Measurements from ENCODE around the gene SCAMP4.
"Not testable (repeated sequence)": the region's sequence is repeated elsewhere in the genome, so short reads cannot be mapped to it uniquely, and the experiment has no call there.

The SCAMP4 gene

DNA sequence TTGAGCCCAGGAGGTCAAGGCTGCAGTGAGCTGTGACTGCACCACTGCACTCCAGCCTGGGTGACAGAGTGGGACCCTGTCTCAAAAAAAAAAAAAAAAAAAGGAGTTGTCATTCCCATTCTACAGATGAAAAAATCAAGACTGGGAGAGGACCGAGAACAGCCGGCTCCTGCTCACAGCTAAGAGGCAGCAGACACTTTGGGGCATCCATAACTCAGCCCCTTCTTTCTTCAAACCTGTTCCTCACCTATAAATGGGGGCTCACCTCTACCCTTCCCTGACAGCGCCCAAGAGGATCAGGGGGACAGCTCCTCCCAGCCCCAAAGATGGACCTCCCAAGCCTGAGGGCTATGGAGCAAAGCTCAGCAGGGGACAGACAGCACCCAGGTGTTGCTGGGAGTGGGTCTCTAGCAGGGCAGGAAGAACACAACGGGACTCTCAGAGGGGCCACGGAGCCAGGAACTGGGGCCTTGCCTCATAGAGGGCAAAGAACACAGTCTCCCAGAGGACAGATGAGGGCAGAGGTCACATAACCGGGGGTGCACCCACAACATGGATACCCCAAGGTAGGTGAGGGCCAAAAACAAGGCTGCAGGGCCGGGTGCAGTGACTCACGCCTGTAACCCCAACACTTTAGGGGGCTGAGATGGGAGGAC lies 38.4 kb upstream of the SCAMP4 start:
- DNase-seq (ENCODE audit: low spot score) = no peak

DNA sequence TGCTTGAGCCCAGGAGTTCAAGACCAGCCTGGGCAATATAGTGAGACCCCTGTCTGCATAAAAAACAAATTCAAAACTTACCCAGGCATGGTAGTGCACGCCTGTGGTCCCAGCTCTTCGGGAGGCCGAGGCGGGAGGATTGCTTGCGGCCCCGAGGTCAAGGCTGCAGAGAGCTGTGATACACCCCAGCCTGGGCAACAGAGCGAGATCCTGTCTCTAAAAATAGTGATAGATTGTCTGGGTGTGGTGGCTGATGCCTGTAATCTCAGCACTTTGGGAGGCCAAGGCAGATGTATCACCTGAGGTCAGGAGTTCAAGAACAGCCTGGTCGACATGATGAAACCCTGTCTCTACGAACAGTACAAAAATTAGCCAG lies 37.9 kb upstream of the SCAMP4 start:
- no peak for DNase-seq (ENCODE audit: low spot score)

DNA sequence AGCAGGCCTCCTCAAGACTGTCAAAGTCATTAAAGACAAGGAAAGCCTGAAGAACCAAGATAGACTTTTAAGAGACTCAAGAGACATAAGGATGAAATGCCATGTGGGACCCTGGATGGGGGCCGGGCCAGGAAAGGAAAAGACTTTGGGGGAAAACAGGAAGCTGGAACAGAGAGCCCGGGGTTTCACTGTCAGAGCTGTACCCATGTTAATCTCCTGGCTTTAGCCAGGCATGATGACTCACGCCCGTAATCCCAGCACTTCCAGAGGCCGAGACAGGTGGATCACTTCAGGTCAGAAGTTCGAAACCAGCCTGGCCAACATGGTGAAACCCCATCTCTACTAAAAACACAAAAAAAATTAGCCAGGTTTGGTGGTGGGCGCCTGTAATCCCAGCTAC lies 36.2 kb upstream of the SCAMP4 start:
- DNase-seq (ENCODE audit: low spot score) = no peak

DNA sequence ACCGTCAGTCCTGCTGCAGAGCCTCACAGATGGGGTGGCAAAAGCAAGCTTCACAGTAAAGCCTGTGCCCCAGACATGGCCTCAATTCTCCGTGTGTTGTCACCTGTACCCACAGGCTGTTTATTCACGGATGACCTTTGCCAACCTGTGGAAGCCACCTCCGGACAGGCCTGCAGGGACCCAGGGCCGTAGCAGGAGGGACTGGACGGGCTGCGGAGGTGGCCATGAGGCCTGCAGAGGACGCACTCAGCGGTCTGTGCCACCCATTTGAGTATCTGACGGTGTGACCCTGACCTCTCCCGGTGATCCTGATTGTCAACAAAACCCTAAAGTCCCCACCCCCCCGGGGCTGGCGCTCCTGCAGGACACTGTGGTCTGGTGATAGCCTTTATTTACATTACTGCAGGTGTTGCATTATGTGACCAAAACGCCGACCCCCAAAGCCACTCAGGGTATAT lies 34.0 kb upstream of the SCAMP4 start:
- DNase-seq (ENCODE audit: low spot score) = no peak

DNA sequence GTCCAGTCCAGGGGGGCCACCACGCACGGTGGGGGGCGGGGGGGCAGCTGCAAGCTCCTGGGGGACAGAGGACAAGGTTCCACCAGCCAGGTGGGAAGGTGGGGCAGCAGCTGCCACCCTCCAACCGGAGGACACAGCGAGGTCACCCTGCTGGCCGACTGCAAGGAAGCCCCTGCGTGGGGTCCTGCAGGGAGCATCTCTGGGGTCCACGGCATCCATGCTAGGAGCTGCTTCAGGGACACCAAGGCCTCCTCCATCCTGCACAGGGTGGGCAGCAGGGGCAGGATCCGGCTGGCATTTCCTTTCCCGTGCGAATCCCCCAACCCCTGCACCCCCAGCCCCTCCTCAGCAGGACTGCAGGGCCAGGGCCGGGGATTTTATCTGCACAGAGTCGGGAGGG lies 33.6 kb upstream of the SCAMP4 start:
- DNase-seq (ENCODE audit: low spot score) = no peak

DNA sequence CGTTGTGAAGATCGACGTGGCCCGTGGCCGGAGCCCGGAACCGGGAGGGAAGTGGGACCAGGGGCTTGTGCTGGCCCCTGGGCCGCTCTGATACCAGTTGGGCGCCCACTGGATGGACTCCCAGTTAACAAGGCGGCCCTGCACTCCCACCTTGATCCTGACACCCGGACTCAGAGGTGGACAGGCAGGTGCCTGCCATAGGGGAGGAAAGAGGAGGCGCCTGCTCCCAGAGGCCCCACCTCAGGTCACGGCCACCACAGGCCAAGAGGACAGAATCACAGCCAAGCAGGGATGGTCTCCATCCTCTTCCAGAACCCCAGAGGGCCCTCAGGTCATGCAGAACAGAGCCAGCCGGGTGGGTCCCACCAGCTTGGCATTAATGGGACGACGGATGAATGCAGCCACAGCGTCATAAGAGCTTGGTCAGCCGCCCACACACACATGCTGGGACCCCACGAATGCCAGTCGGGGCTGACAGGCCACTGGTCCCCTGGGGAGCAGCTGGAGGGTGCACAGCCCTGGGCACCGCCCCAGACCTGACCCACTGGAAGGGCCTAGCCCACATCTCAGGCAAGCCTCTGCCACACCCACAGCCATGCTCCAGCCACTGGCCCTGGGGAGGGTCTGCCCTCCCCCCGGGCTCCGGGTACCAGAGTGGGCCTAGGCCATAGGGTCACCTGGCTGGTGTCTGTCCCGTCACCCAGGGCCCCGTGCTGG lies 32.2 kb upstream of the SCAMP4 start:
- DNase-seq (ENCODE audit: low spot score) = no peak

DNA sequence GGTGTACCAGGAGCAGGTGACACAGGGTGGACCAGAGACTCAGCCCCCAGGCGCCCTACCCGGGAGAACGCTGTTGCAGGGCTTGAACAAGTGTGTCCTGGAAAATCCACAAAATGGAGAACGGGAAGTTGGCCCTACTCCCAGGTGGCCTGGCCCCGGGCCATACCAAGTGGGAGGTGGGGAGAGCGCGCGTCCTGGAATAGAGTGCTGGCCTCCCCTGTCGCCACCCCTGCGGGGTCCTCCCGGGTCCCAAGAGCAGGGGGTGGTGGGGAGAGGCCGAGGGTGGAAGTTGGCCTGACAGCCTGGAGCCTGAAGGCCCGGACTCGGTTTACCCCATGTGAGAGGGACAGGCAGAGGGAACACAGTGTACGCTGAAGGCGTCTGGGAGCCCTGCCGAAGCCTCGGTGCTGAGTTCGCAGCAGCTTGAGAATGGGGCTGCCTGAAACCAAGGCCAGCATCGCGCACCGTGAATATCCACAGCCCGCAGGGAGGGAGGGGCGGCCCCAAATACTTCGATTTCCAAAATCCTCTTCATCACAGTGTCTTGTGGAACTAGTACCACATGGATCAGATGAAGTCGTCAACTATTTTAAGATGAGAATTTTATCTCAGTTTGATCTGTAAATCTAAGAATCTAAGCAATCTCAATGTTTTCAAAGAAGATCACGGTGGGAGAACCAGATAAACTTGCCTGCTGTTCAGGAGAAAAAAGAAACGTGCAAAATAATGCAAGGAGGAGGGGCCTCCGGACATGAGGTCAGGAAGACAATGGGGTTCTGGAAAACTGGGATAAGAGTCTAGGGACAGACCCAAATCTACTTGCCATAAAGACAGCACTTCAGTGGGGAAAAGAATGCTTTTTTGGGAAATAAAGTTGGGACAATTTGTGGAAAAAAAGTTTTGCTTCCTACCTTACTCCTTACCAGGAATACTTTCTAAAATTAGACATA lies 31.4 kb upstream of the SCAMP4 start:
- no peak for DNase-seq (ENCODE audit: low spot score)

DNA sequence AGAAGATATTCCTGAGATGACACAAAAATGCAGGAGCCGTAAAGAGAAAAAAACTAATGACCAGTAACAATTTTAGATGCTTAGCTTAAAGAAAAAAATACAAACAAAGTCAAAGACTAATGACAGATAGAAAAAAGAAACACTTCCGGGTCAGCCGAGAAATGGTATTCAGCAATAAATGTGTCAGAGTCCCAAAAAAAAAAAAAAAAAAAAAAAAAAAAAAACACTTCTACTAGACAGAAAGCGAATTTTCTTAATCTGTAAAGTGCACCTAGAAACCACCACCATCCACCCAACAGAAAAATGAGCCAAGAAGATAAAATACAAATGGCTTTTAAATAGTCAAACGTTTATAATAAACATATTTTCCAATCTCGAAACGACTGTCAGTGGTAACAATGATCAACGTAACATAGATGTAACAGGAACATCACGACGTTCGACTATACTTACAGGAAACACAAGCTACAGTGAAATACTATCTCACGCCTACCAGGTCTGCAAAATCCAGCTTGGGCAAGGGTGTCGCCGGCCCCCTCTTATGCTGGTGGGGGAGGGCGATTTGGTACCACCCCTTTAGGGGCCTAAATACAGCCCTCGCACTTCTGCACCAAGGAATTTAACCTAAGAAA lies 30.5 kb upstream of the SCAMP4 start:
- DNase-seq (ENCODE audit: low spot score) = no peak

DNA sequence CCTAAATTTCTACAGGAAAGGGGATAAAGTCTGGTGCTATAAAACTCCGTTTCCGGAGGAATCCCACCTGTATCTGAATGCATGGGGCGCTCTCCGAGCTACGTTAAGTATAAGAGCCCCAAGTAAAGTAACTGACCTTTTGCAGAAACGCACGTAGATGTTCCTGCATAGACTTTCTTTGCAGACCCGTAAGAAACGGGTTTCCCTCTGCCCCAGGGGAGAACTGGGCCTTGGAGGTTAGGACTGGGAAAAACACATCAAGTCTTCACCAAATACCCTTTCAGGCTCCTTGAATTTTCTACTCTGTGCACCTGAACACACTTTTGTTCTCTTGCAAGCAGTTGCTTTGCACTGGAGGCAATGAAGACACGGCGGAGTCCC lies 29.9 kb upstream of the SCAMP4 start:
- not testable (repeated sequence) for DNase-seq (ENCODE audit: low spot score)

DNA sequence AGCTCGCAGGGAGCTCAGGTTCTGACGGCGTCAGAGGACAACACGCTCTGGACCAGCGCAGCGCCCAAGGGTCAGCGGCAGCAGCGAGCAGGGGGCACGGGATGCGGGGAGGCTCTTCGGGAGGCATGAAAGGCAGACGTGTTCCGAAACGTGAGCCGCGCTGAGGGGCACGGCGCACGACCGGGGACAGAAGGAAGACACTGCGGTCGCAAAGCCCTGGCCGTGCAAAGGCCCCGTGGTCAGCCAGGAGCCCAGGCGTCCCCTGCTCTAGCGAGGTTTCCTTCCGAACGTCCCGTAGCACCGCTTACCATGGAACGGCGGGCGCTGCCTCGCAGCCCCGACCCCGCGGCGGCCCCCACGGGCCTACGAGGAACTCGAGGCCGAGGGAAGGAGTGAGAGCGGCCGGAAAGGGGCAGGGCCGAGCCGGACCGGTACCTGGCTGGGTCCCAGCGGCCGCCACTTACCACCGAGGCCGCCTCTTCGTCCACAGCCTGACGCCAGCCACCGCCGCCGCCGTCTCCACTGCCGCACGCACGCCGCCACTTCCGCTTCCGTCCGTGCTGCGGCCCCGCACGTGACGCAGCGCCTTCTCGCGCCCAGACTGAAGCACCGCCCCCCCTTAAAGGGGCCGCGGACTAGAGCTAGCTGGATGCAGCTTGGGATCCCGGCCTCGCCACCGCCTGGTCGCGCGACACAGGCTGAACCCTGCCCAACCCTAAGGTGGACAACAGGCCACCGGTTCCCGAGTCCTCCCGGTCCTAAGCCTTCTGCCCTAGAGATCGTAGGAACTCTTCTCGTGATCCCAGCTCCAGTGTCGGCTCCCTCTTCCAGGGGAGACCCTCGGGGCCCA lies 29.3 kb upstream of the SCAMP4 start:
- DNase-seq (ENCODE audit: low spot score) = peak; percentile 84

DNA sequence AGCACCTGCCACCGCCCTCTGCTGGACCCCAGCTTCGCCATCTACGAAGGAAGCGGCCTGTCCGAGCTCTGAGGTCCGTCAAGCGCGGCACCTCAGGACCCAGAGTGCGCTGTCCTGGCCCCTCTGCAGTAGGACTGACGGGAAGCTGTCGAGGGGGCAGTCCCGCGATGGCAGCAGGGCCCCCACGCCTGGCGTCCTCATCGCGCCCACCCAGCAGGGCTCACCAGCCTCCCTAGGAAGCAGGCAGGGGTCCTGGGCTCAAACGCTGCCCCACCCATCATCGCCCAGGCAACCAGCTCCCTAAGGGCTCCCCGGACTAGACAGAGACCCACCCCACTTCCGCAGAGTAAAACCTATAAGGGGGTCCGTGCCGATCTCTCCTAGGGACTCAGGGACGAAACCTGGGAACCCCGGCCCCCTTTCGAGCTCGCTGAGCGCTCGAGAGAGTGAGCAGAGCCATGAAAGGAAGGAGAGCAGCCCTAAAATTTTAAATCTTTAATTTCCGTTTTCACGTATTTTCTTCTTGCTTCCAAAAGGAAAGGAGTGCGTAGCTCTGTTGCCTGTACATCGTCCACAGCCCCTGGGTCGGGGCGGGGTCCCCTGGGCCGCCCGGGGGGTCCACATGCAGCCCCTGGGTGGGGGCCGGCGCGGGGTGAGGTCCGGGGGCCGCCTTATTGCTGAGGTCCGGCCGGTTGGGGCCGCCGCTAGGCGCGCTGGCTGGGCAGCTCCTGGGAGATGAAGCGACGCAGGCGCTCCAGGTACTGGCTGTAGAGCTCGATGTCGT lies 28.5 kb upstream of the SCAMP4 start:
- not testable (repeated sequence) for DNase-seq (ENCODE audit: low spot score)

DNA sequence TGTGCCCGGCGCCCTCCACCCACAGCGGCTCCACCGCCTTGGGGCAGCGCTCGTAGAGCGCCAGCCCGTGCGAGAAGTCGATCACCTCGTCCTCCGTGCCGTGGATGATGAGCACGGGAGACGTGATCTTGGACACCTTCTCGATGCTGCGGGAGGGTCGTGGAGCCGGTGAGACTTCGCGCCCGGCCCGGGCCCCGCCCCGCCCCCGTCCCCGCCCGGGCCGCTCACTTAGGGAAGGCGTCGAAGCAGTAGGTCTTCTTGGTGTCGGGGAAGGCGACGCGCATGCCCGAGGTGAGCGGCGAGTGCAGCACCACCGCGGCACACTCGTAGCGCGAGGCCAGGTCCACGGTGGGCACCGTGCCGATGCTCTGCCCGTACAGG lies 27.9 kb upstream of the SCAMP4 start:
- DNase-seq (ENCODE audit: low spot score) = not testable (repeated sequence)

DNA sequence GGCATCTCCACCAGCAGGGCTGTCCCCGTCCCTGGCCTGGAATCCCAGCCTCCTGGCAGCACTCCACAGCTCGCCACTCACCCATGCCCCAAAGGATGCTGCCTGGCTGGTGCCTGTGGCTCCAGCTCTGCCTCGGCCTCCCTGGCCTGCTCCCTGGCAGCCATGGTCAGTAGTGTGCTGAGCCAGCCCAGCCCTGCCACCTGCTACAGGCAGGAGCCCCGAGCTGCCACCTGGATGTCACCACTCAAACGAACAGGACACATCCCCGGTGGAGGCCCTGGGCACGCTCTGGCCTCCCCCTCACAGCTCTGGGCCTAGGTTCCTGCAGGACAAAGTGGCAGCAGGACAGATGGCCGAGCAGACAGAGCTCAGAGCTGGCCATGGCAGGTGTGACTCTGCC lies 26.6 kb upstream of the SCAMP4 start:
- not testable (repeated sequence) for DNase-seq (ENCODE audit: low spot score)

DNA sequence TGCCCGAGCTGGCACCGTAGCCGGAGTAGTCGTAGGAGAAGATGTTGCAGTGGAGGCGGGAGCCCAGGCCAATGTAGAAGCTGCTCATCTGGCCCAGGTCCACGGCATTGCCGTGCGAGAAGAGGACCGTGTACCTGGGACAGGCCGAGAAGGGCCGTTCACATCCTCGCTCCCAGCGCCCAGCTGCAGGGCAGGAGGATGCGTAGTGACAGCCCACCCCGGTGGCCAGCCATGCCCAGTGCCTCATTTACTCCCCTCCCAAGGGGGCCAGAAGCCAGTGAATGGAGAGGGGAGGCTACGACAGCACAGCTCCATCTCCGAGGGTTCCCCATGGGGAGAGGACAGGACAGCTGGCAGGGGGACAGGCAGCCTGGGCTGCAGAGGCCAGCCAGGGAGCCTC lies 25.2 kb upstream of the SCAMP4 start:
- DNase-seq (ENCODE audit: low spot score) = not testable (repeated sequence)

DNA sequence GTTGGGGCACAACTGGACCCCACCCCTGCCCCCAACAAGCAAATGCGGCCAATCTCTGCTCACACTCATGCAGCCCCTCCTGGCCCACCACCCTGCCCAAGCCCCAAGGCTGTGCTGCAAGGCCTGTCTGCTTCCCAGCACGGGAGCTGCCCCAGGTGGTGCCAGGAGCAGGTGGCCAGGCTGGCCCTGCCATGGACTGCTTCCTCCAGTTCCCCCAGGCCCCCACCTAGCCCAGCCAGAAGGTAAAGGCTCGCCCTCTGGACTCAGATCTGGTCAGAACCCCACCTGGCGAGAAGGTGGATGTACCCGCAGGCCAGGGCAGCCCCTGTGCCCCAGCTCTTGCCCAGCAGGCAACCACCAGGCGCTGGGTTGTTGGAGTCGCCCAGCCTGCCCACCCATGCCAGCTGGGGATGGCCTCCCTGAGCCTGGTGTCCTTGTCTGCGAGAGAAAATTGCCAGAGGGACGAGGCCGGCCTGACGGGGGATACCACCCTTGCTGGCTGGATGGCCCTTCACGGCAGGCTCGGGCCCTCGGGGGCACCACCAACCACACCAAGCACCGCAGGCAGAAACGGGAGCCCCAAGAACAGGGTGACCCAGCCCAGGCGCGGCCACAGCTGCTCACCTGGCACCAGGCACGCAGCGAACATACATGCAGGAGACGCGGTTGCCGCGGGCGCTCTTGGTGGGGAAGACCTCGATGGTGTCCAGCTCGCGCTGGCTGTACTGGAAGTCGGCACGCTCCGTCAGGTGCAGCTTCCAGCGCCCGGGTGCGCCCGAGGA lies 24.4 kb upstream of the SCAMP4 start:
- no peak for DNase-seq (ENCODE audit: low spot score)

DNA sequence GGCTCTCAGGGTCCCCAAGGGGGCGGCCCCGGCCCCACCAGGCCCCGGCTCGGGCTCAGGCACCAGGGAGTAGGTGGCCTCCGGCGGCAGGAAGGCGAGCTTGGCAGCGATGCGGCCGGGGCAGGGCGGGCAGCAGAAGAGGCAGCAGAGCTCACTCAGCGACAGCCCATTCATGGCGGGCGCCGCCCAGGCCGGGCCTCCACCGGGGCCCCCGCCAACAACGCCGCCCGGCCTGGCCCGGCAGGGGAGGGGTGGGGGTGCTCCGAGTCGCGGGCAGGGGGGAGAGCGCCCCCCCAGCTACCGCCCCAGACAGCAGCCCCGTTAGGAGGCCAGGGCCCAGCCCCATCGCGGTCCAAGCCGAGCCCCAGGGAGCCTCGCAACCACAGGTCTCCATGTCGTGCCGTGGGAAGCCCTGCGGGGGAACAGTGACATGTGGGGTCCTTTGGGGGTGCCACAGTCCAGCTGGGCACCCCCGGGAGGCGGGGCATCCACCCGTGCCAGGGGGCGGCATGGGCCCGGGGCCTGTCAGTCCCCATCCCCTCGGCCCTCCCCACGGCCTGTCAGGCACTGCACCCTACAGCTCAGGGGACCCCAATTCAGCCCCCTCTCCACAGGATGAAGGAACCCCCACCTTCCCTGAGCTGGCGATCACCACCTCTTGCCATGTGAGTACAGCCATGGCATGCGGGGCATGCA lies 23.7 kb upstream of the SCAMP4 start:
- not testable (repeated sequence) for DNase-seq (ENCODE audit: low spot score)

DNA sequence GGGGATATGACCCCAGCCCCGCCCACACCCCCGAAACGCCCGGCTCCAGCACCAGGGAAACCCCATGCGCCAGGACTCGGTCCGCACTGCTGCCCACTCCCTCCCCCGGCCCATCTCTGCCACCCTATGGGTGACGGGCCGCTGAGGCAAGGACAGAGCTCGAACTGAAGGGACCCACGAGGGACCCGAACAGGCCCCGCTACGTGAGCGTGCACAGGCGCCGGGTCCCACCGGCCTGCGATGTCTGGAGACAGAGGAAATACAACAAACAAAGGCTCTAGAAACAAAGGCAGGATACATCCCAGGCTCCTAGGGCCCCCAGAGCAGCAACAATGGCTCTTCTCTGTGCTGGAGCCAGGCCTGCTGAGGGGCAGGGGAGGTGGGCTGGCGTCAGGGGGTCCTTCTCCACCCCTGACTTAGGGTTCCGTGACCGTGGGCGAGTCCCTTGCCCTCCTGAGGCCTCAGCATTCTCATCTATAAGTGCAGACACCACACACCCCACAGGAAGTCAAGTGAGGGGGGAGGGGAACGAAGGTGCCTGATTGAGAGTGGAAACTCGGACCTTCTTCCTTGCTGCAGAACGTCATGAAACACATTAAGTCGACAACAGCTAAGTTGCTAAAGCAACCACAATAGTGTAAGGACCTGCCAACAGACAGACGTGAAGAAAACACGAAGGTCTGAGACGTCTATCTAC lies 23.0 kb upstream of the SCAMP4 start:
- DNase-seq (ENCODE audit: low spot score) = no peak
